GOT3 (cell line): ENCODE measurements around the gene GNAT2.

Experiments
- DNase-seq: peaks from one replicate; lab custom pipeline; 2025; ENCODE audit warnings: mixed read lengths; lab: John Stamatoyannopoulos, UW

GNAT2 gene

GRCh38 chr1:109557520-109557919 is 61.9 kb downstream of the GNAT2 start:
- DNase-seq, result no peak

DNA sequence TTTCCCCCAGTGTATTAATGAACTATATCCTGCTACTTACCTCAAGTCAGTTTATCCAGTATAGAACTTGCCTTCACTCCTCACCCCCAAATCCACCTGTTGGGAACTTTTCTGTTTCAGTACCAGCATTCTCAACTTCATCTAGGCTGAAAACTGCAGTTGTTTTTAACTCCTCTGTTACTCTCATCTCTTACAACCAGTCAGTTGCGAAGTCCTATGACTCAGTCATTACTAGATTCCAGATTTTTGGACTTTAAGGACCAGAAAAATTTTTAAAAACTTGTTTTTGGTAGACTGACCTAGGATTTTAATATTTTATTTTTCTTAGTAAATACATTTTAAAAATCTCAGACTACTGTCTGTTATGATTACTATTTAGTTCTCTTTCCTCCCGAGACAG is 62.9 kb downstream of the GNAT2 start:
- DNase-seq, result no peak
